Activated gamma-delta T cell treated with anti-CD3 and anti-CD28 coated beads, Interleukin-2, amount 50 U/mL, for 16 hours (primary cell): ENCODE measurements around the gene HDAC9.

Experiments
- DNase-seq: peaks from one replicate; pipeline ENCODE4 v3.0.0-alpha.2; 2020; ENCODE audit warnings: low read depth

The HDAC9 gene

GRCh38 chr7:18494821-18495408, 634 bp upstream of the HDAC9 start:
- no peak for DNase-seq

DNA sequence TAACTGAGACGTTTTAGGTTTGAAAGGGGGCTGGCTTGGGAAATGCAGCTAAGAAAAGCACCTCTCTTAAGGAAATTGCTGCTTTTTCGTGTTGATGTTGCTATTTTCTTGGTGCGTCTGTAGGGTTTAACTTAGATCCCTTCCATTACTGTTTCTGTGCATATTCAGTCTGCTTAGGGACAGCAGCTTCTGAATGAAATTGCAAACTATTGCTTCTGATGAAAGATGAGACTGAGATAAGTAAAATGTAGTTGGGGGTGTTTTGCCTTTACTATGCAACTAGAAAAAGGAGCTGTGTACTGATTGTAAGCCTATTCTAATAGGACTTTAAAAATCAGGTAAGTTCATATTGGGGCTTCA, 772 bp downstream of the HDAC9 start:
- no peak for DNase-seq

GRCh38 chr7:18497082-18497481, 1.5 kb downstream of the HDAC9 start:
- DNase-seq: no peak

DNA sequence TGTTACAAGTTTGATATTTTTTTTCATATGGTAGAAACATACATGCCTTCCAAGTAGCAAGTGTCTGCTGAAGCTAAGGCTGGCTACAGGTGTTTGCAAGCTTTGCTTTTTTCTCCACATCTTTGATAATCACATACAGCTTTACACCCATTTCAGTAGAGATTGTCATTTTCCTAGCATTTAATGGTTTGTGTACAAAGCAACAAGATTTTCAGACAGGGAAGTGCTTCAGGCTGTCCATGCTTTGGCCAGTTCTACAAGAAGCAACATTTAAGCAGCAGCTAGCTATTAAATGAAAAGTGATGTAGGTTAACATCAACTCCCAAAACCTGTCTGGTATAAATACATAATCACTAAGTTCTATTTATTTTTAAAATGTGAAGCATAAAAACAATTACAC, 2.3 kb downstream of the HDAC9 start:
- DNase-seq: no peak

- no peak for DNase-seq
Observed at GRCh38 chr7:18498341-18498740, 2.8 kb downstream of the HDAC9 start.

- DNase-seq: no peak
Observed at GRCh38 chr7:18499407-18500177, 4.0 kb downstream of the HDAC9 start.

- no peak for DNase-seq
Observed at GRCh38 chr7:18503126-18503866, 7.7 kb downstream of the HDAC9 start.

DNA sequence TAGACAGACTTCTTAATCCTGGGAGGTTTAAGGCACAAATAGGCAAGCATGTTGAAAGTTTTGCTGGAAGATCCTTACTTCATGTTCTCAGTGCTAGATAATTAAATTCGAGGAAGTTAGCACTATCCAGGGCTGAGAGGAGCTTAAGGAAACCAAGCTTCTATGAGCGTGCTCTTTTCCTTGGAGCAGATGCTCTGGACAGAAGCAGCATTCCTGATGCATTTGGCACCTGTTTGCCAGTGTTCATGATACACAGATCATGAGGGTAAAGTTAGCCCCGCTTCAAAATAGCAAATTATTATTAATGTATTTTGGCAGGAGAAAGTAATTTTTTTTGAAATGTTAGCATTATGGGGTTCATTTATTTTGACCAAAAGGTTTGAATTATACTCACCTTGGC, 9.4 kb downstream of the HDAC9 start:
- no peak for DNase-seq

- DNase-seq: no peak
Observed at GRCh38 chr7:18505870-18506460, 10.4 kb downstream of the HDAC9 start.

- no peak for DNase-seq
Observed at GRCh38 chr7:18508443-18509427, 13.2 kb downstream of the HDAC9 start.

DNA sequence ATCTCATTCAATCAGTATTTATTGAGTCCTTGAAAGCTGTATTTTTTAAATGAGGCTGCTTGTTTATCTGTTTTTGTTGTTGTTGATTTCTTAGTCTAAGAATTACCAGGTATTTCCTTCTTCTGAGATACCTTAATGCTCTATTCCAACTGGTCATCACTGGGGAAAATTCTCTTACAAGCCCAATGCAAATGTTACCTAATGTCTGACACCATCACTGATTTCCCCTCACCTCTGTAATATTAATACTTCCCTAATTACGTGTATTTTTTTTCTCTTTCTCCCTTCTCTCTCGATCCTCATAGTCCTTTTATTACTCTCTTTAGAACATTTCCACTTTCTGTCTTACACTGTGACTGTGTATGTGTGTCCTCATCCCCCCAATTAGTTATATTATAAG, 13.9 kb downstream of the HDAC9 start:
- no peak for DNase-seq

- no peak for DNase-seq
Observed at GRCh38 chr7:18511351-18512140, 16.0 kb downstream of the HDAC9 start.

GRCh38 chr7:18513343-18513742, 17.8 kb downstream of the HDAC9 start:
- no peak for DNase-seq

DNA sequence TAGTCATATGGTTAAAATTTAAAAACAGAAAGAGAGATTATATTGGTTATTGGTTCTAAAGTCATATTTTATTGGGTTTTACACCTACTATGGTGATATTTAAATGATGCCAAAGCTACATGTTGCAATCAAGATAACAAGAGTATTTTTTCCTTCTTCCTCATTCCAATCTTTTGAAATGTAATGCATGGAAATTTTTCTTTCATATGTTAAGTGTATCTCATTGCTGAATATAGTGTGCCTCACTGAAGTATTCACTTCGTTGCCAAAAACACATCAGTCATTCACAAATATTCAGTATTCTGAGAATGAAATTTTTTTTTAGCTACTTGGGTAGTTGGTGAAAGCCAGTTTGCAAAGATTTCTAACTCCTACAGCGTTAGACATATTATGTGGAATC, 19.5 kb downstream of the HDAC9 start:
- no peak for DNase-seq

DNA sequence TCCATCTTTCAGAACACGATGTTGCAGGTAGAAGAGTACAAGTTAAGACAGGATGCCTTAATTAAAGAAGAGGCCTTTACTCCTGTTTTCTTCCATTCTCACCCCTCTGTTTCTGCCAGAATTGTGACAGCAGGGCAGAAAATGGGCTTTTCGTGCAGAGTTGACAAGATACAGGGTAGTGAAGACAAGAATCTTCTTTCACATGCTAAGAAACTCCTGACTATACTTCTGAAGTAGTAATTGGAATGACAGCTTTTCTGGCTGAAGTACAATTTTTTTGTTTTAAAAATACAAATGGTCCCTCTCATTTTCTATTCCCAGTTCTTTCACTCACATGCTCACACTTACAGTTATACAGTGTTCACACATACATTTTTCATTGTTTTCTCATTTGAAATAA, 22.1 kb downstream of the HDAC9 start:
- no peak for DNase-seq

- DNase-seq: no peak
Observed at GRCh38 chr7:18518555-18518954, 23.0 kb downstream of the HDAC9 start.

DNA sequence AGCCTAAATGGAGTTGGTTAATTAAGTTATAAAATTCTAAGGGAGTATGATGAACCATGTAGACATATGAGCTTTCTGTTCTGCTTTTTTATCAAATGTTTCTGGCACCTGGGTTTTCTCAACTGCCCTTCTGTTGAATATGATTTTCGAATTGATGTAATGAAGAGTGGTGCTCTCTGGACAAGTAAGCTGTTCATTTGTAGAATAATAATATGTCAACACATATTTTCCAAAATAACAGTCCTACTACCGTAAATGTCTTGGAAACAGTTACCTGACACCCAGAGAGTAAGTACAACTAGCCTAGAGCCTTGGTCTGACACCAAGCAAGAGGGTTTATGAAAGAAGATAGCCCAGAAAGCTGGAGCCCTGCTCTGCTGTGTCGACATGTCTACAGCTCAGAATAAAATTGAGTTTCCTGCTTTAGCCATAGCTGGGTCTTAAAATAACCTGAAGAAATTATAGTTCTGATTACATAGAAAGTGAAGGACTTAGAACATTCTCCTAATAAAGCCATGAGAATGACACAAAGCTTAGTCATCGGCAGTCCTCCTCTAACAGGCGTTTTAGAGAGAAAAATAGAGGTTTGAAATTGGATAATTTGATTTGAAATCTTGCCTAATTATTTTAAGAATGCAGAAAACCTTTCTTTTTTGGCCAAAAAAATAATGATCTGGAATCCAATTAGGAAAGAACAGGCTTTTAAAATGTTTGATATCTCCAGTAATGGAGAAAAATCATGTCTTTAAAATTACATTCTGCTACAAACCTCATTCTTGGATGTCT, 25.1 kb downstream of the HDAC9 start:
- DNase-seq: no peak

GRCh38 chr7:18521236-18521589, 25.7 kb downstream of the HDAC9 start:
- no peak for DNase-seq

DNA sequence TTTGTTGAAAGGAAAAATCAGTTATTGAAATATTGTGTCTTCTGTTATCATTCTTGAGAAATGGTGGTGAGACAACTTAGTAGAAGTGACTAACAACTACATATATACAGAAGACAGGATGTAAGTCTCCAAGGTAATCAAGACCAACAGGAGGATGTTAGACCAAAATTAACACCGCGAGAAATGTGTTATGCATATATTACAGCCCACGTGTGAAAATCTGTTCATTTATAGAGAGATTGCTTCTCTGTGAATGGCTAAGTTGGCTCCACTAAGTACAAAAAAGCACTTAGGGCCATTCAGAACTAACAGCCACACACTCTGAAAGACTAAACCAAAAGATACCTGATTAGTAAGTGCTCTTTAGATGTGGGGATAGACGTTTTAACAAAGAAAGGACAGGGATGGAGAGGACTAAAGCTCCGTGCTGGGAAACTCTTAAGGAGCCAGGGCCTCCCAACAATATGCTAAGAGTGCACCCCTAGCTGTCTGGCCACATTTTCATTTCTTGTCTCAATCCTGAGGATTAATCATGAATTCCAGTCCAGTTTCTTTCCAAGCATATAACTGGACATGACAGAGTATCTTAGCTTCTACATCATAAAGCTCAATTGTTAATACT, 26.5 kb downstream of the HDAC9 start:
- DNase-seq: no peak

DNA sequence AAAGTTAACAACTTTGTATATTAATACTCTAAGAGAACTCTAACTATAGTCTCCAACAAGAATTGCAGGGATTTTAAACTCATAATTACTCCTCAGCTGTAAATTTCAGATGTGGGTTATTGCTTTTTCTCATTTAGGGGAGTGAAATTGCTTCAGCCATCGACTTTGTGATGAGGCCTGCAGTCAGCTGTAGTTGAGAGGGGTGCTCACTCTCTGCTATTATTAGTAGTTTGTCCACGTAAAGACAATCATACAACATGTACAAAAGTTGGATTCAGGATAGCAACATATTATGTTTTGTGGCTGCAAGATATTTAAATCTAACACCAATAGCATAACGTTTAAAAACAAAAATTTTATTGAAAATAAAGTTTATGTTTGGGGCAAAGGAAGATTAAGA, 28.7 kb downstream of the HDAC9 start:
- DNase-seq: no peak
